Lung (tissue), 16 donors: ENCODE results near the gene TEP1. TPM values are rescaled to one million over a fixed set of nuclear protein-coding genes. Genes with fewer than 3 reads are reported as not detected.
A peak's percentile ranks its signal among the peaks of the same experiment; 100 is the strongest.

ENCODE experiments used
- ATAC-seq: fragments of 200-7000 bp; cut with Tn5 transposase; one replicate; pipeline ENCODE4 v1.9.1; 2020; ENCODE audit warnings: moderate number of reproducible peaks; ENCODE audit not compliant: insufficient read depth, low FRiP score
- DNase-seq, 3 donors: peaks; one replicate each; pipeline ENCODE4 v3.0.0-alpha.2; 2013 to 2017
- H3K27ac ChIP-seq, 2 donors: one replicate each; pipeline ENCODE4 v1.5.1; 2013; ENCODE audit warnings: mild to moderate bottlenecking in 2 of 2, moderate library complexity in 2 of 2, control low read depth in 1 of 2, inconsistent platforms in 1 of 2, low read depth in 1 of 2, low read length in 1 of 2
- H3K27me3 ChIP-seq, 3 donors: one replicate each; pipeline ENCODE4 v1.5.1; 2013; ENCODE audit warnings: low read length in 2 of 3; ENCODE audit not compliant: control insufficient read depth in 3 of 3, insufficient read depth in 3 of 3
- H3K36me3 ChIP-seq, 4 donors: one replicate each; pipeline ENCODE4 v1.5.1; 2013; ENCODE audit warnings: low read length in 4 of 4, mild to moderate bottlenecking in 1 of 4, moderate library complexity in 1 of 4; ENCODE audit not compliant: control insufficient read depth in 4 of 4, insufficient read depth in 4 of 4
- H3K4me1 ChIP-seq, 5 donors: one replicate each; pipeline ENCODE4 v1.5.1; 2013; ENCODE audit warnings: low read length in 5 of 5, mild to moderate bottlenecking in 2 of 5, moderate library complexity in 1 of 5; ENCODE audit not compliant: control insufficient read depth in 5 of 5, insufficient read depth in 5 of 5
- H3K4me3 ChIP-seq: one replicate; pipeline ENCODE4 v1.5.1; 2013; ENCODE audit warnings: mild to moderate bottlenecking, control low read depth, moderate library complexity
- H3K9ac ChIP-seq, 2 donors: one replicate each; pipeline ENCODE4 v1.5.1; 2013; ENCODE audit warnings: low read length in 2 of 2, control low read depth in 1 of 2; ENCODE audit not compliant: insufficient read depth in 1 of 2
- H3K9me3 ChIP-seq, 4 donors: one replicate each; pipeline ENCODE4 v1.5.1; 2013; ENCODE audit warnings: low read length in 3 of 4, mild to moderate bottlenecking in 1 of 4, moderate library complexity in 1 of 4; ENCODE audit not compliant: control insufficient read depth in 4 of 4, insufficient read depth in 3 of 4
- WGBS, 2 donors: extraction: QIAGEN DNeasy Blood & Tissue Kit; methylation state at CpG; one replicate each; pipeline ENCODE4 v1.1.7; 2013; 5-methylcytosine and 5-hydroxymethylcytosine counted together
- long read RNA-seq, 5 donors: transcript quantifications; one replicate each; lab custom pipeline, GENCODE V29; 2026
- polyA plus RNA-seq, 2 donors: library from polyadenylated mRNA; stranded (reverse); fragments of 200-250 nt; gene quantifications; one replicate each; pipeline ENCODE4 v1.2.1, GENCODE V29; 2013
- total RNA-seq, 2 donors: library from RNA; depleted of rRNA in 1 of 2; stranded (reverse); fragments of >200 nt in 1 of 2; gene quantifications; one replicate each; pipeline ENCODE4 v1.2.1, GENCODE V29; 2014 to 2021
- TF ChIP-seq, protein P1 (sequence below): IDR thresholded peaks from 2 replicates; pipeline ENCODE4 v1.5.1; 2012; ENCODE audit warnings: mild to moderate bottlenecking; ENCODE audit errors: control extremely low read depth, extremely low read depth
- donor health status: control.
- donor health status: control.
- donor health status: Bipolar disorder and iron deficiency.
- donor health status: healthy.
- donor health status: DM: yes; HTN: yes; CAD: no.

Gene TEP1
- total RNA-seq = 10 to 100 TPM; 21.8 to 44.7 TPM
- 10 to 100 TPM; 15.7 to 23.2 TPM for polyA plus RNA-seq
- long read RNA-seq, donor 1, partial matches to known transcripts = 0 of 4 reads
- long read RNA-seq, donor 1, other reads (novel, unspliced or antisense) = 0 of 4 reads
- long read RNA-seq, donor 2, partial matches to known transcripts = 0 of 1 reads
- long read RNA-seq, donor 2, other reads (novel, unspliced or antisense) = 0 of 1 reads
- long read RNA-seq, donor 3 = 0 reads
- long read RNA-seq, donor 4, partial matches to known transcripts = 0 of 1 reads
- long read RNA-seq, donor 4, other reads (novel, unspliced or antisense) = 0 of 1 reads
- long read RNA-seq, donor 5, partial matches to known transcripts = 0 of 1 reads
- long read RNA-seq, donor 5, other reads (novel, unspliced or antisense) = 0 of 1 reads

DNA sequence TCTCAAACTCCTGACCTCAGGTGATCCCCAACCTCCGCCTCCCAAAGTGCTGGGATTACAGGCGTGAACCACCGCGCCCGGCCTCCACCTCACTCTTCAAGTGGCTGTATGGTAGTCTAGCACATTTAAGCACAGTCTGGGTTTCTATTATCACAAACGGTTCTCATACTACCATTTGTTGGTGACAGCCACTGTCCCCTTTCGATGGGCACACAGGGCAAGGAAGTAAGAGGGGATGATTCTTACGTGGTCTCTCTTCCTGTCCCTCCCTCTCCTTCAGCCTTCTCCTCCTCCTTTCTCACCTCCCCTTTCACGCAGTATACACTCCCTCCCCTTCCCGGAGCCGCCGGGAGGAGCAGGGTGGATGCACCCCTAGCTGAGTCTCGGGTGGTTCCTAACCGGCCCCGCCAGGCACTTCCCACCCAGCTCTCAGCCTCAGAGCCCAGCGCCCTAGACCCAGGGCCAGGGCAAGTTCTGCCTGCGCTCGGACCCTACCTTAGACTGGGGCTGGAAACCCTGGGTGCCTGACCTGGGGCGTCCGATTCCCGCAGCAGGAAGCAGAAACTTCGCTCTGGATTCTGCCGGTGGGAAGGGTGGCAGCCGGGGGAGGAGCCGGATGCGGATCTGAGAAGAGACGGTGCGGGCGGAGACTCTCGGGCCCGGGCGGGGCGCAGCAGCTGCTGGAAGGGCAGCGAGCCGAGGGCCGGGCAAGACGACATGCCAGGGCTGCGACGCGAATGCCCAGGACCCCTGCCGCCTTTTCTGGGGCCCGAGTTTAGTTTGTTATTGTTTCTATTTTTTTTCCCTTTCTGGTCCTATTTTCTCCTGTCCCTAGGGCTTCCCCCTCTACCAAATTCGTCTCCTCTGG, at the start of gene TEP1:
Gene TEP1, minus strand, starts transcription at position 626 of the 868 bp plus-strand sequence. CDS start 5,062 bp downstream, outside the sequence.
- Histone ChIP-seq H3K36me3 (peaks cover 0 to 2% (median 0%) of the 10 kb centered on the region in 4 donors), H3K4me3 (peak within 1 kb of the TSS; percentile 55), H3K9me3 (no peaks in the 10 kb centered on the region), H3K9ac (peak within 1 kb of the TSS; percentile 21 to 95), H3K4me1 (peaks cover 0 to 14% (median 5%) of the 10 kb centered on the region in 5 donors), H3K27me3 (no peaks in the 10 kb centered on the region), H3K27ac (peak within 1 kb of the TSS; percentile 91 to 95)
- TF ChIP-seq, protein P1, sequence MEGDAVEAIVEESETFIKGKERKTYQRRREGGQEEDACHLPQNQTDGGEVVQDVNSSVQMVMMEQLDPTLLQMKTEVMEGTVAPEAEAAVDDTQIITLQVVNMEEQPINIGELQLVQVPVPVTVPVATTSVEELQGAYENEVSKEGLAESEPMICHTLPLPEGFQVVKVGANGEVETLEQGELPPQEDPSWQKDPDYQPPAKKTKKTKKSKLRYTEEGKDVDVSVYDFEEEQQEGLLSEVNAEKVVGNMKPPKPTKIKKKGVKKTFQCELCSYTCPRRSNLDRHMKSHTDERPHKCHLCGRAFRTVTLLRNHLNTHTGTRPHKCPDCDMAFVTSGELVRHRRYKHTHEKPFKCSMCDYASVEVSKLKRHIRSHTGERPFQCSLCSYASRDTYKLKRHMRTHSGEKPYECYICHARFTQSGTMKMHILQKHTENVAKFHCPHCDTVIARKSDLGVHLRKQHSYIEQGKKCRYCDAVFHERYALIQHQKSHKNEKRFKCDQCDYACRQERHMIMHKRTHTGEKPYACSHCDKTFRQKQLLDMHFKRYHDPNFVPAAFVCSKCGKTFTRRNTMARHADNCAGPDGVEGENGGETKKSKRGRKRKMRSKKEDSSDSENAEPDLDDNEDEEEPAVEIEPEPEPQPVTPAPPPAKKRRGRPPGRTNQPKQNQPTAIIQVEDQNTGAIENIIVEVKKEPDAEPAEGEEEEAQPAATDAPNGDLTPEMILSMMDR = no peak
- ATAC-seq (peak; percentile 98), DNase-seq (peak; percentile 86 to 90 (median 87))
- 0% methylated on average over 41 to 43 of the region's 43 CpGs for WGBS, 2 donors

DNA sequence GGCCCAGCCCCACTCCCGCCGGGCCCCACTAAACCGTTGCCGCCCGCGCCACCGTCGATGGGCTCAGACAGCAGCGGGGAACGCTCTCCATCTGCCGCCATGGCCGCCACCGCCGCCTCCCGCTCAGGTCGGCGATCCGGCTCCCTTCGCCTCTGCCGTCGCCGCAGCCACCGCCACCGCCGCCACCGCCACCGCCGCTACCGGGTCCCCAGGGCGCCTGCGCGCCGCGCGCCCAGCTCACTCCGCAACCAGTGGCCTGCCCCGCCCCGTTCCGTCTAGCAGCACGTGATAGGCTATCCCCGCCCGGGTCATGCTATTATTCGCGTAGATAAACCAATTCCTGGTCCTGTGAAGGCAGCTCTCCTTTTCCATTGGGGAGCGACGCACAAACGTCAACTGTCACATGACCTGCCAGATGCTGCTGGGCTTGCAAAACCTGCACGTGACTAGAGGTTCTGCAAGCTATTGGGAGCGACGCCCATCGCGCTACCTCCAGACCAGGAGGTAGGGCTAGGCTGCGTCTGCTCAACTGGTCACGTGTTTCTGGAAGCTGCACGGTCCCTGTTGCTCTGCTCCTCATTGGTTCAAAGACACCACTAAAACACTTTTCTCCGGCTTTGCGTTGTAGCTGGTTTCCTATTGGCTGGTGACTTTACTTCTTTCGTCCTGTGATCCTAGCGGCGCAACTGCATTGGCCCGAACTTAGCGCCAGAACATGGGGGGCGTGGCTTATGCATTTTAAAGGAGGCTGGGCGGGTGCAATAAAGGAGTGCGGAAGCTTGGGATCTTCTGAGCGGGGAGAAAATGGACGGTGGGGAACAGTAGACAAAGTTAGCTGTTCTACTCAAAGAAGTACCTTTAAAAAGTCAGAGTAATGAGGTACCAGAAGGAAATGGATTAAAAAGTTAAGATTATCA, 48.2 kb upstream of the TEP1 start, which contains the start of gene PIP4P1:
Gene PIP4P1, minus strand, starts transcription at position 210 of the 917 bp plus-strand sequence. Its CDS starts 109 bp downstream, at position 101.
- ATAC-seq (peak; percentile 94), DNase-seq (peak; percentile 99 to 100 (median 100))
- no peaks in the 10 kb centered on the region for H3K9me3 ChIP-seq
- H3K27me3 ChIP-seq = peaks cover 0 to under 1% (median 0%) of the 10 kb centered on the region in 3 donors
- H3K4me1 ChIP-seq = peaks cover 0 to 14% (median 10%) of the 10 kb centered on the region in 5 donors
- peaks cover 12 to 29% (median 23%) of the 10 kb centered on the region in 4 donors for H3K36me3 ChIP-seq
- peak within 1 kb of the TSS; percentile 90 for H3K4me3 ChIP-seq
- TF ChIP-seq, protein P1 = no peak
- 0 to 1% methylated on average over 50 to 67 of the region's 67 CpGs for WGBS, 2 donors
- peak within 1 kb of the TSS; percentile 80 to 97 for H3K27ac ChIP-seq
- peak within 1 kb of the TSS; percentile 37 to 85 for H3K9ac ChIP-seq

- Histone ChIP-seq H3K9me3 (no peaks in the 10 kb centered on the region), H3K4me3 (peak overlapping the region; percentile 90), H3K4me1 (peaks cover 0 to 22% (median 12%) of the 10 kb centered on the region in 5 donors), H3K9ac (peak overlapping the region; percentile 37 to 85), H3K36me3 (peaks cover 12 to 32% (median 25%) of the 10 kb centered on the region in 4 donors), H3K27ac (peak overlapping the region; percentile 80 to 97), H3K27me3 (no peaks in the 10 kb centered on the region)
- TF ChIP-seq, protein P1 = no peak
- ATAC-seq (peak; percentile 14), DNase-seq (peak; percentile 15 to 47 (median 27))
- WGBS, 2 donors = 5 to 6% methylated on average over 31 to 32 of the region's 32 CpGs
Measured at GRCh38 chr14:20460458-20461224, 47.3 kb upstream of the TEP1 start.
